Activated CD8-positive, alpha-beta T cell treated with anti-CD3 and anti-CD28 coated beads for 36 hours (primary cell): Measurements from ENCODE around the gene ZMAT5. TPM values are rescaled to one million over a fixed set of nuclear protein-coding genes. Genes with fewer than 3 reads are reported as not detected.
A peak's percentile ranks its signal among the peaks of the same experiment; 100 is the strongest.

Source experiments
- ATAC-seq: fragments of 200-7000 bp; cut with Tn5 transposase; one replicate; pipeline ENCODE4 v1.10.0; 2021; ENCODE audit warnings: mild to moderate bottlenecking, moderate library complexity
- CTCF ChIA-PET: fragments of 350-600 bp; sonication (Branson Sonifier 250); formaldehyde crosslinking; loops from one replicate; lab custom pipeline; 2021; ENCODE audit warnings: antibody characterized with exemption; lab: Charles Lee
- POLR2A ChIA-PET: fragments of 350-600 bp; sonication (Branson Sonifier 250); formaldehyde crosslinking; loops from one replicate; lab custom pipeline; 2021; ENCODE audit warnings: antibody characterized with exemption; lab: Charles Lee
- DNase-seq: peaks from one replicate; pipeline ENCODE4 v3.0.0-alpha.2; 2020
- H3K27ac Mint-ChIP-seq: one replicate; pipeline ENCODE4 v1.8.0; 2021; ENCODE audit warnings: mild to moderate bottlenecking, mixed read lengths
- H3K27me3 Mint-ChIP-seq: one replicate; pipeline ENCODE4 v1.8.0; 2021; ENCODE audit warnings: mixed read lengths
- H3K36me3 Mint-ChIP-seq: one replicate; pipeline ENCODE4 v1.8.0; 2021; ENCODE audit warnings: low read depth, mixed read lengths
- H3K4me1 Mint-ChIP-seq: one replicate; pipeline ENCODE4 v1.8.0; 2021; ENCODE audit warnings: low read depth, mixed read lengths
- H3K4me3 Mint-ChIP-seq: one replicate; pipeline ENCODE4 v1.8.0; 2021; ENCODE audit warnings: mild to moderate bottlenecking, moderate library complexity, mixed read lengths
- H3K9me3 Mint-ChIP-seq: one replicate; pipeline ENCODE4 v1.8.0; 2021; ENCODE audit warnings: mixed read lengths
- intact Hi-C: fragments of 100-400 bp; cut with micrococcal nuclease; formaldehyde crosslinking; loops from one replicate; pipeline ENCODE4 v1.10.0; 2022
- total RNA-seq, 2 experiments: library from RNA; stranded (reverse); gene quantifications; one replicate each; pipeline ENCODE4 v1.2.3, GENCODE V29; 2021
- TF ChIP-seq, protein P1 (sequence below): fragments of 200-600 bp; IDR thresholded peaks from one replicate; pipeline ENCODE4 v1.8.0; 2022; ENCODE audit warnings: antibody characterized with exemption, mild to moderate bottlenecking

ZMAT5 gene
- total RNA-seq, 2 experiments from 2014 or later, result 18.5 to 18.7 TPM

DNA sequence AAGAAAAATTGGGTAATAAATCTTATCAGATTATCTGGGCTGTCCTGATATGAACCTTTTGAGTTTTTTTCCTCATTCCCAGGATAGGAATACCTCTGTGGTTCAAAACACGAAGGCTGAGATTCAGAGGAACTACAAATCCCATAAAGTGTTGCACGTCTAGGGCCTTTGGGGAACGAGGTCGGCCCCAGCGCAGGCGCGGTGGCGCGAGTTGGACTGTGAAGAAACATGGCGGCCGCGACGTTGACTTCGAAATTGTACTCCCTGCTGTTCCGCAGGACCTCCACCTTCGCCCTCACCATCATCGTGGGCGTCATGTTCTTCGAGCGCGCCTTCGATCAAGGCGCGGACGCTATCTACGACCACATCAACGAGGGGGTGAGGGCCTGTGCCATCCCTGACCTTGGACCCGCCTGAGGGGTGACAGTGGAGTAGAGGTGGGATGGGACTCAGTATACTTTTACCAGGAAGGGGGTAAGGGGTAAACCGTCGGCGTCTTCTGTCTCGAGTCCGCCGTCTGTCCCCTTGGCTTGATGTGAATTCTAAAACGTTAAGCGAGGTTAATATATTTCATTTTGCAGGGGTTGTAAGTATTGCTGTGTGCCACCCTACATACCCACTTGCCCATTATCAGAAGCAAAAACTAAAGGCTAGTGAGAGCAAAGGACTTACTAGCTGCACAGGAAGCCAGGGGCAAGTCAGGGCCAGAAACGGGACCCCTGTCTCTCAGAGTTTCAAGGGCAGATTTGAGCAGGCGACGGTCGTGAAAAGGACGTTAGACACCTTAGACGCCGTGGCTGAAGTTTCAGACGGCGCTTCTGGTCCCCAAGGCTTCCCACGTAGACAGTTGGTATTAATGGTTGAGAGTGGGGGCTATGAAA is 604 bp upstream of the ZMAT5 start, which contains the start of gene UQCR10:
Gene UQCR10, plus strand, starts transcription at position 199 of the 881 bp plus-strand sequence. Its CDS starts 30 bp downstream, at position 229.
- peak within 1 kb of the TSS; percentile 99 for H3K4me3 Mint-ChIP-seq
- ATAC-seq (peak; percentile 87), DNase-seq (peak; percentile 96)
- H3K36me3 Mint-ChIP-seq, result peaks cover 34% of the 10 kb centered on the region
- TF ChIP-seq, protein P1, sequence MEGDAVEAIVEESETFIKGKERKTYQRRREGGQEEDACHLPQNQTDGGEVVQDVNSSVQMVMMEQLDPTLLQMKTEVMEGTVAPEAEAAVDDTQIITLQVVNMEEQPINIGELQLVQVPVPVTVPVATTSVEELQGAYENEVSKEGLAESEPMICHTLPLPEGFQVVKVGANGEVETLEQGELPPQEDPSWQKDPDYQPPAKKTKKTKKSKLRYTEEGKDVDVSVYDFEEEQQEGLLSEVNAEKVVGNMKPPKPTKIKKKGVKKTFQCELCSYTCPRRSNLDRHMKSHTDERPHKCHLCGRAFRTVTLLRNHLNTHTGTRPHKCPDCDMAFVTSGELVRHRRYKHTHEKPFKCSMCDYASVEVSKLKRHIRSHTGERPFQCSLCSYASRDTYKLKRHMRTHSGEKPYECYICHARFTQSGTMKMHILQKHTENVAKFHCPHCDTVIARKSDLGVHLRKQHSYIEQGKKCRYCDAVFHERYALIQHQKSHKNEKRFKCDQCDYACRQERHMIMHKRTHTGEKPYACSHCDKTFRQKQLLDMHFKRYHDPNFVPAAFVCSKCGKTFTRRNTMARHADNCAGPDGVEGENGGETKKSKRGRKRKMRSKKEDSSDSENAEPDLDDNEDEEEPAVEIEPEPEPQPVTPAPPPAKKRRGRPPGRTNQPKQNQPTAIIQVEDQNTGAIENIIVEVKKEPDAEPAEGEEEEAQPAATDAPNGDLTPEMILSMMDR, result no peak
- H3K27me3 Mint-ChIP-seq, result no peaks in the 10 kb centered on the region
- POLR2A ChIA-PET, result interaction anchor here (1.3 kb wide), 1 partner anchor 70 kb away, joined by 4 read pairs; no protein-coding TSS in a partner anchor
- H3K4me1 Mint-ChIP-seq, result peaks cover 30% of the 10 kb centered on the region
- no peaks in the 10 kb centered on the region for H3K9me3 Mint-ChIP-seq
- intact Hi-C loops, result no loop called here
- H3K27ac Mint-ChIP-seq, result peak within 1 kb of the TSS; percentile 97
- CTCF ChIA-PET, result interaction anchor here (0.6 to 1.5 kb wide), 5 partner anchors 41 to 319 kb away, joined by 3 to 5 read pairs (median 4); no protein-coding TSS in a partner anchor

DNA sequence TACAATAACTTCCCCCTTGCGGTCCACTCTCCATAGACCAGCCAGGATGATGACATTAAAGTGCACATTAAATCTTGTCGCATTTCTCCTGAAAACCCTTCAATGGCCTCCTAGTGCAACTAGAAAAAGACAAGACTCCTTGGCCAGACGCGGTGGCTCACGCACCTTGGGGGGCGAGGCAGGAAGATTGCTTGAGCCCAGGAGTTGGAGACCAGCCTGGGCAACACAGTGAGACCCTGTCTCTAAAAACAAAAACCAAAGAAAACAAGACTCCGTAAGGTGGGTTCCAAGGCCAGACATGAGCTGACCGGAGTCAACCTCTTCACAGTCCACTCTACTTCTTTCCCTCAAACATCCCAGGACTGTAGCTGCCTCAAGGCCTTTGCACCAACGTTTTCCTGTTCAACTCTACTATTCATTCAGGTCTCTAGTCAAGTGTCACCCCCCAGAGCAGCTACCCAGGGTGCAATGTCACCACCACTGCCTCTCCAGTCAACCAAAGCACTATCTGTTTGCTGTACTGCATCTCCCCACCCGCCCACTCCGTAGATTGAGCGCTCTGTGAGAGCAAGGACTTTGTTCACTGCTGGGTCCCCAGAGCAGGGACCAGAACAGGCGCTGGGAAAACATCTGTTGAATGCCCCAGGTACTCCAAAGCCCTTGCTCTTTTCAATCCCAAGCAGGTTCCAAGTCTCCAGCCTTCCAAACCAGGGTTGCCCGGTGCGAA is 739 bp downstream of the ZMAT5 start:
- TF ChIP-seq, protein P1, result no peak
- peak overlapping the region; percentile 99 for H3K4me3 Mint-ChIP-seq
- no peaks in the 10 kb centered on the region for H3K9me3 Mint-ChIP-seq
- DNase-seq, result peak; percentile 64
- ATAC-seq, result peak; percentile 12
- no peaks in the 10 kb centered on the region for H3K27me3 Mint-ChIP-seq
- peaks cover 31% of the 10 kb centered on the region for H3K36me3 Mint-ChIP-seq
- intact Hi-C loops, result no loop called here
- peaks cover 30% of the 10 kb centered on the region for H3K4me1 Mint-ChIP-seq
- CTCF ChIA-PET, result interaction anchor here (0.6 to 1.5 kb wide), 8 partner anchors 42 to 1646 kb away, joined by 3 to 5 read pairs (median 4); no protein-coding TSS in a partner anchor
- POLR2A ChIA-PET, result interaction anchor here (0.6 to 1.3 kb wide), 3 partner anchors 11 to 165 kb away, joined by 3 to 4 read pairs (median 4); no protein-coding TSS in a partner anchor
- H3K27ac Mint-ChIP-seq, result peak overlapping the region; percentile 97

DNA sequence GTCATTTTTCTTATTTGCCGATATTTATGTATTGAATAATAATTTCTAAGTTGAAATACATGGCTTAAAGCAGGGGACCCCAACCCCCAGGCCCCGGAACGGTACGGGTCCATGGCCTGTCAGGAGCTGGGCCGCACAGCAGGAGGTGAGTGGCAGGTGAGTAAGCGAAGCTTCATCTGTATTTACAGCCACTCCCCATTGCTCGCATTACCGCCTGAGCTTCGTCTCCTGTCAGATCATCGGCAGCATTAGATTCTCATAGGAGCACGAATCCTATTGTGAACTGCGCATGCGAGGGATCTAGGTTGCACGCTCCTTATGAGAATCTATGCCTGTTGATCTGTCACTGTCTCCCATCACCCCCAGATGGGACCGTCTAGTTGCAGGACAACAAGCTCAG is 4.5 kb downstream of the ZMAT5 start:
- TF ChIP-seq, protein P1, result no peak
- H3K27me3 Mint-ChIP-seq, result no peaks in the 10 kb centered on the region
- H3K4me1 Mint-ChIP-seq, result peaks cover 15% of the 10 kb centered on the region
- no peaks in the 10 kb centered on the region for H3K9me3 Mint-ChIP-seq
- intact Hi-C loops, result no loop called here
- peaks cover under 1% of the 10 kb centered on the region for H3K36me3 Mint-ChIP-seq
- DNase-seq (no peak), ATAC-seq (no peak)
- POLR2A ChIA-PET, result interaction anchor here (1.1 kb wide), 1 partner anchor 20 kb away, joined by 3 read pairs; no protein-coding TSS in a partner anchor
- CTCF ChIA-PET, result interaction anchor here (0.7 kb wide), 1 partner anchor 243 kb away, joined by 3 read pairs; no protein-coding TSS in a partner anchor
- no peak overlapping the region for H3K27ac Mint-ChIP-seq
- no peak overlapping the region for H3K4me3 Mint-ChIP-seq

DNA sequence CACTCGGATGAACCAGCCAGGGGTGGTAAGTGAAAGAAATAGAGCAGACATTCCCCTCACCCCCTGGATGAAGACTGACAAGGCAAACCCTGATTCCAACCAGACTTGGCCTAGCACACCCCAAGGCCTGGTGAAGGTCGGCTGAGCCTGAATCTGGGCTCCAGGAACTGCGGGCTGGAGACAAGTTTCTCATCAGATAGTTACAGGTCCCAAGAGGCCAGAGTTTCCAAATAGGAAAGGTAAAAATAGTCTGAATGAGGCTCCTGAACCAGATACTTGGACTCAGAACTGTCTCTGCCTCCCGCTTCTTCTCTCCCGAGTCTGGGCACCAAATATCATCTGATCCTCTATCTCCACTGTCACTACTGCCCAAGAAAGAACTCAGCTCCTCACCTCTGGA is 7.8 kb downstream of the ZMAT5 start:
- no peak overlapping the region for H3K4me3 Mint-ChIP-seq
- intact Hi-C loops, result no loop called here
- ChIA-PET CTCF (no interaction called here), POLR2A (interaction anchor here (0.6 kb wide), 1 partner anchor 17 kb away, joined by 3 read pairs; no protein-coding TSS in a partner anchor)
- no peak for ATAC-seq
- no peaks in the 10 kb centered on the region for H3K27me3 Mint-ChIP-seq
- H3K9me3 Mint-ChIP-seq, result no peaks in the 10 kb centered on the region
- DNase-seq, result no peak
- peaks cover under 1% of the 10 kb centered on the region for H3K4me1 Mint-ChIP-seq
- H3K36me3 Mint-ChIP-seq, result no peaks in the 10 kb centered on the region
- TF ChIP-seq, protein P1, result no peak
- H3K27ac Mint-ChIP-seq, result no peak overlapping the region
